Measurements from ENCODE around the gene CPA4.

The CPA4 gene

GRCh38 chr7:130286881-130287280 is 6.1 kb upstream of the CPA4 start:
- Histone ChIP-seq H2AFZ (ENCODE audit: low read length) (no peak overlapping the region), H3F3A (ENCODE audit: insufficient read depth, low read length) (no peaks in the 10 kb centered on the region), H4K20me1 (ENCODE audit: insufficient read depth, low read length) (no peaks in the 10 kb centered on the region), H3K4me1 (ENCODE audit: low read length) (no peaks in the 10 kb centered on the region), H3K79me2 (ENCODE audit: low read length) (no peaks in the 10 kb centered on the region), H3K9ac (ENCODE audit: low read length) (no peak overlapping the region), H3K9me2 (replicated peaks; ENCODE audit: insufficient read depth, low read length) (no peaks in the 10 kb centered on the region), H3K9me3 (replicated peaks; ENCODE audit: insufficient read depth, low read length) (no peaks in the 10 kb centered on the region), H3K4me2 (ENCODE audit: low read depth, low read length) (no peak overlapping the region), H3K27me3 (replicated peaks; ENCODE audit: insufficient read depth, low read length) (no peaks in the 10 kb centered on the region), H3K4me3 (ENCODE audit: low read length) (no peak overlapping the region), H3K27ac (ENCODE audit: low read length) (no peak overlapping the region), H3K36me3 (replicated peaks; ENCODE audit: insufficient read depth, low read length) (no peaks in the 10 kb centered on the region)
- TF ChIP-seq CTCF (IDR thresholded peaks at IDR 0.05; ENCODE audit: low read length) (no peak), EZH2 (optimal IDR thresholded peaks at IDR 0.05; ENCODE audit: low read depth, low read length) (no peak), EZH2phosphoT487 (IDR thresholded peaks at IDR 0.05; ENCODE audit: low read length) (no peak)
- no peak for DNase-seq

GRCh38 chr7:130288168-130288567 is 4.8 kb upstream of the CPA4 start:
- Histone ChIP-seq H3K79me2 (ENCODE audit: low read length) (no peaks in the 10 kb centered on the region), H3K27me3 (replicated peaks; ENCODE audit: insufficient read depth, low read length) (no peaks in the 10 kb centered on the region), H3K36me3 (replicated peaks; ENCODE audit: insufficient read depth, low read length) (no peaks in the 10 kb centered on the region), H3K9ac (ENCODE audit: low read length) (no peak overlapping the region), H4K20me1 (ENCODE audit: insufficient read depth, low read length) (no peaks in the 10 kb centered on the region), H3K27ac (ENCODE audit: low read length) (no peak overlapping the region), H3K4me1 (ENCODE audit: low read length) (no peaks in the 10 kb centered on the region), H3F3A (ENCODE audit: insufficient read depth, low read length) (no peaks in the 10 kb centered on the region), H3K4me2 (ENCODE audit: low read depth, low read length) (no peak overlapping the region), H3K9me3 (replicated peaks; ENCODE audit: insufficient read depth, low read length) (no peaks in the 10 kb centered on the region), H3K9me2 (replicated peaks; ENCODE audit: insufficient read depth, low read length) (no peaks in the 10 kb centered on the region), H3K4me3 (ENCODE audit: low read length) (no peak overlapping the region), H2AFZ (ENCODE audit: low read length) (no peak overlapping the region)
- no peak for DNase-seq
- TF ChIP-seq CTCF (IDR thresholded peaks at IDR 0.05; ENCODE audit: low read length), result no peak
- no peak for TF ChIP-seq EZH2phosphoT487 (IDR thresholded peaks at IDR 0.05; ENCODE audit: low read length)
- no peak for TF ChIP-seq EZH2 (optimal IDR thresholded peaks at IDR 0.05; ENCODE audit: low read depth, low read length)

GRCh38 chr7:130288829-130289228 is 4.1 kb upstream of the CPA4 start:
- no peaks in the 10 kb centered on the region for H3K9me2 ChIP-seq (replicated peaks; ENCODE audit: insufficient read depth, low read length)
- no peak for DNase-seq
- TF ChIP-seq EZH2phosphoT487 (IDR thresholded peaks at IDR 0.05; ENCODE audit: low read length), result no peak
- no peak for TF ChIP-seq CTCF (IDR thresholded peaks at IDR 0.05; ENCODE audit: low read length)
- TF ChIP-seq EZH2 (optimal IDR thresholded peaks at IDR 0.05; ENCODE audit: low read depth, low read length), result no peak
- no peaks in the 10 kb centered on the region for H3K79me2 ChIP-seq (ENCODE audit: low read length)
- no peak overlapping the region for H3K4me2 ChIP-seq (ENCODE audit: low read depth, low read length)
- no peak overlapping the region for H3K4me3 ChIP-seq (ENCODE audit: low read length)
- H3K27me3 ChIP-seq (replicated peaks; ENCODE audit: insufficient read depth, low read length), result no peaks in the 10 kb centered on the region
- H2AFZ ChIP-seq (ENCODE audit: low read length), result no peak overlapping the region
- no peak overlapping the region for H3K27ac ChIP-seq (ENCODE audit: low read length)
- no peaks in the 10 kb centered on the region for H3K4me1 ChIP-seq (ENCODE audit: low read length)
- H3K9ac ChIP-seq (ENCODE audit: low read length), result no peak overlapping the region
- no peaks in the 10 kb centered on the region for H3K36me3 ChIP-seq (replicated peaks; ENCODE audit: insufficient read depth, low read length)
- H3F3A ChIP-seq (ENCODE audit: insufficient read depth, low read length), result no peaks in the 10 kb centered on the region
- no peaks in the 10 kb centered on the region for H4K20me1 ChIP-seq (ENCODE audit: insufficient read depth, low read length)
- no peaks in the 10 kb centered on the region for H3K9me3 ChIP-seq (replicated peaks; ENCODE audit: insufficient read depth, low read length)

All from MM.1S (cell line).